ENCODE measurements around the gene BOD1L1.
"Not testable (repeated sequence)": the region's sequence is repeated elsewhere in the genome, so short reads cannot be mapped to it uniquely, and the experiment has no call there.

BOD1L1 gene

GRCh38 chr4:13562876-13563275 lies 64.6 kb downstream of the BOD1L1 start:
- Histone ChIP-seq H3K36me3 (peaks cover 4% of the 10 kb centered on the region; the same call in 1 of the 2 replicates), H3K4me3 (ENCODE audit: low read depth, low read length) (no peak overlapping the region), H3K9me3 (ENCODE audit: severe bottlenecking) (no peaks in the 10 kb centered on the region), H3K27ac (no peak overlapping the region), H3K27me3 (ENCODE audit: insufficient read depth, low read depth, severe bottlenecking) (no peaks in the 10 kb centered on the region)
- no peak for DNase-seq
- TF ChIP-seq CTCF (IDR thresholded peaks at IDR 0.05; ENCODE audit: low read depth, low read length): no peak

DNA sequence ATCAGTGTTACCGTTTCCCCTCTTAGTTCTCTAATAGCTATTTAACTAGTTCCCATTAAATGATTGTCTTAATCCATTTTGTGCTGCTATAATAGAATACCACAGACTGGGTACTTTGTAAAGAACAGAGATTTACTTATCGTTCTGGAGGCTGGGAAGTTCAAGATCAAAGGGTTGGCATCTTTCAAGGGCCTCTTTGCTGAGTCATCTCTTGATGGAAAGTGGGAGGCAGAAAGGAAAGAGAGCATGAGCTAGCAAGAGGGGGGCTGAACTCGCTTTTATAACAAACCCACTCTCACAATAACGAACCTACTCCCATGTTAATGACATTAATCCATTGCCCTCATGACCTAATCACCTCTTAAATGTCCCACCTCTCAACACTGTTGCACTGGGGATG lies 65.9 kb downstream of the BOD1L1 start:
- DNase-seq: no peak
- no peak for TF ChIP-seq CTCF (IDR thresholded peaks at IDR 0.05; ENCODE audit: low read depth, low read length)

DNA sequence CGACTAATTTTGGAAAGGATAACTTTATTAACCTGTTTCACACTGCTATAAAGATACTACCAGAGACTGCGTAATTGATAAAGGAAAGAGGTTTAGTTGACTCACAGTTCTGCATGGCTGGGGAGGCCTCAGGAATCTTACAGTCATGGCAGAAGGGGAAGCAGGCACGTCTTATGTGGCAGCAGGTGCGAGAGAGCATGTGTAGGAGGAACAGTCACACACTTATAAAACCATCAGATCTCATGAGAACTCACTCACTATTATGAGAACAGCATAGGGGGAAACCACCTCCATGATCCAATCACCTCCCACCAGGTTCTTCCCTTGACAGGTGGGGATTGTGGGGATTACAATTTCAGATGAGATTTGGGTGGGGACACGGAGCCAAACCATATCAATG lies 67.4 kb downstream of the BOD1L1 start:
- DNase-seq; H3K27ac ChIP-seq; H3K27me3 ChIP-seq (ENCODE audit: insufficient read depth, low read depth, severe bottlenecking); H3K36me3 ChIP-seq; H3K4me3 ChIP-seq (ENCODE audit: low read depth, low read length); H3K9me3 ChIP-seq (ENCODE audit: severe bottlenecking): not testable (repeated sequence)

More for the DNA sequence above, 65.9 kb downstream of the BOD1L1 start:
- Histone ChIP-seq H3K36me3 (no peaks in the 10 kb centered on the region), H3K4me3 (ENCODE audit: low read depth, low read length) (no peak overlapping the region), H3K27ac (no peak overlapping the region), H3K9me3 (ENCODE audit: severe bottlenecking) (no peaks in the 10 kb centered on the region), H3K27me3 (ENCODE audit: insufficient read depth, low read depth, severe bottlenecking) (no peaks in the 10 kb centered on the region)

GRCh38 chr4:13559413-13559812 lies 68.1 kb downstream of the BOD1L1 start:
- Histone ChIP-seq H3K36me3 (no peaks in the 10 kb centered on the region), H3K27ac (no peak overlapping the region), H3K9me3 (ENCODE audit: severe bottlenecking) (no peaks in the 10 kb centered on the region), H3K27me3 (ENCODE audit: insufficient read depth, low read depth, severe bottlenecking) (no peaks in the 10 kb centered on the region), H3K4me3 (ENCODE audit: low read depth, low read length) (no peak overlapping the region)
- TF ChIP-seq CTCF (IDR thresholded peaks at IDR 0.05; ENCODE audit: low read depth, low read length): no peak
- DNase-seq: no peak

- no peaks in the 10 kb centered on the region for H3K36me3 ChIP-seq
- H3K9me3 ChIP-seq (ENCODE audit: severe bottlenecking): no peaks in the 10 kb centered on the region
- H3K27me3 ChIP-seq (ENCODE audit: insufficient read depth, low read depth, severe bottlenecking): no peaks in the 10 kb centered on the region
- DNase-seq: no peak
- no peak overlapping the region for H3K4me3 ChIP-seq (ENCODE audit: low read depth, low read length)
- no peak overlapping the region for H3K27ac ChIP-seq
- TF ChIP-seq CTCF (IDR thresholded peaks at IDR 0.05; ENCODE audit: low read depth, low read length): no peak
Observed at GRCh38 chr4:13558881-13559280, 68.6 kb downstream of the BOD1L1 start.

GRCh38 chr4:13555325-13555724 lies 72.2 kb downstream of the BOD1L1 start:
- no peak for DNase-seq
- H3K27ac ChIP-seq: no peak overlapping the region
- no peak for TF ChIP-seq CTCF (IDR thresholded peaks at IDR 0.05; ENCODE audit: low read depth, low read length)
- no peaks in the 10 kb centered on the region for H3K36me3 ChIP-seq
- no peaks in the 10 kb centered on the region for H3K27me3 ChIP-seq (ENCODE audit: insufficient read depth, low read depth, severe bottlenecking)
- H3K9me3 ChIP-seq (ENCODE audit: severe bottlenecking): peaks cover 5% of the 10 kb centered on the region
- H3K4me3 ChIP-seq (ENCODE audit: low read depth, low read length): no peak overlapping the region

Data from WERI-Rb-1 (cell line).